ENCODE measurements around the gene ESYT3. TPM values are rescaled to one million over a fixed set of nuclear protein-coding genes. Genes with fewer than 3 reads are reported as not detected.

The ESYT3 gene
- total RNA-seq, 1 donor, result under 0.01 TPM

- no peak for DNase-seq (ENCODE audit: low read depth)
- TF ChIP-seq CTCF (IDR thresholded peaks at IDR 0.05; ENCODE audit: insufficient read depth, low read depth, low read length), result no peak
- no peak overlapping the region for H3K4me3 ChIP-seq (ENCODE audit: low read depth, low read length)
Measured at GRCh38 chr3:138460536-138461205, 26.3 kb downstream of the ESYT3 start.

DNA sequence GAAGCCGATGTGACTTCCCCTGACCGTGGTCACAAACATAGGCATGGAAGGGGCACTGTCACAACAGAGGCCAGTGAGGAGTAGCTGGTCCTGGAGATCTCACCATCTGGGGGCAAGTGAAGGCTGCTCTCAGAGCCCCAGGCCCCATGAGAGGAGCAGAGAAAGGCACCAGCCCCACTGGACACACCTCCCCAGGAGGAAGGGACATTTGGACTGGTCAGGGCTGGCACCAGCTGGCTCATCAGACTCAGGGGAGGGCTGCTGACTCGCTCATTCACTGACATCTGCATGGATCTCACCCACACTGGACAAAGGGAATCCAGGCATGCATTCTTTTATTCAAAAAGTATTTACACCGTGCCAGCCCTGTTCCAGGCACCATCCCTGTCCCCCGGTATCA lies 26.8 kb downstream of the ESYT3 start:
- TF ChIP-seq CTCF (IDR thresholded peaks at IDR 0.05; ENCODE audit: insufficient read depth, low read depth, low read length), result no peak
- no peak for DNase-seq (ENCODE audit: low read depth)
- H3K4me3 ChIP-seq (ENCODE audit: low read depth, low read length), result no peak overlapping the region

GRCh38 chr3:138461896-138462295 lies 27.5 kb downstream of the ESYT3 start:
- DNase-seq (ENCODE audit: low read depth), result no peak
- no peak for TF ChIP-seq CTCF (IDR thresholded peaks at IDR 0.05; ENCODE audit: insufficient read depth, low read depth, low read length)
- H3K4me3 ChIP-seq (ENCODE audit: low read depth, low read length), result no peak overlapping the region

- TF ChIP-seq CTCF (IDR thresholded peaks at IDR 0.05; ENCODE audit: insufficient read depth, low read depth, low read length), result no peak
- no peak for DNase-seq (ENCODE audit: low read depth)
- H3K4me3 ChIP-seq (ENCODE audit: low read depth, low read length), result no peak overlapping the region
Measured at GRCh38 chr3:138463724-138464490, 29.5 kb downstream of the ESYT3 start.

GRCh38 chr3:138464491-138464860 lies 30.1 kb downstream of the ESYT3 start:
- DNase-seq (ENCODE audit: low read depth), result no peak
- no peak for TF ChIP-seq CTCF (IDR thresholded peaks at IDR 0.05; ENCODE audit: insufficient read depth, low read depth, low read length)
- no peak overlapping the region for H3K4me3 ChIP-seq (ENCODE audit: low read depth, low read length)

GRCh38 chr3:138465451-138465850 lies 31.0 kb downstream of the ESYT3 start:
- DNase-seq (ENCODE audit: low read depth), result no peak
- no peak for TF ChIP-seq CTCF (IDR thresholded peaks at IDR 0.05; ENCODE audit: insufficient read depth, low read depth, low read length)
- no peak overlapping the region for H3K4me3 ChIP-seq (ENCODE audit: low read depth, low read length)

All from fibroblast of villous mesenchyme (primary cell).